Fibroblast of lung (primary cell): Measurements from ENCODE around the gene PDE4D. TPM values are rescaled to one million over a fixed set of nuclear protein-coding genes. Genes with fewer than 3 reads are reported as not detected.

Experiments
- DNase-seq, 2 donors: peaks; one replicate each; pipeline versions ENCODE4 v3.0.0 to v3.0.0-alpha.2; 2010; ENCODE audit warnings: low read depth in 2 of 2
- H2AFZ ChIP-seq: 2 replicates; pipeline ENCODE4 v1.5.1; 2012; ENCODE audit warnings: low read length, control low read depth, inconsistent platforms
- H3K27ac ChIP-seq: 2 replicates; pipeline ENCODE4 v1.5.1; 2011; ENCODE audit warnings: low read length, control low read depth; ENCODE audit not compliant: insufficient read depth
- H3K27me3 ChIP-seq: 2 replicates; pipeline ENCODE4 v1.5.1; 2011; ENCODE audit warnings: mild to moderate bottlenecking, low read length; ENCODE audit not compliant: control insufficient read depth, insufficient read depth
- H3K36me3 ChIP-seq: 2 replicates; pipeline ENCODE4 v1.5.1; 2011; ENCODE audit warnings: low read length; ENCODE audit not compliant: control insufficient read depth, insufficient read depth
- H3K4me1 ChIP-seq: 2 replicates; pipeline ENCODE4 v1.5.1; 2011; ENCODE audit warnings: low read length; ENCODE audit not compliant: control insufficient read depth, insufficient read depth; ENCODE audit errors: extremely low read depth
- H3K4me2 ChIP-seq: 2 replicates; pipeline ENCODE4 v1.5.1; 2011; ENCODE audit warnings: low read length, control low read depth; ENCODE audit not compliant: insufficient read depth; ENCODE audit errors: extremely low read depth
- H3K4me3 ChIP-seq, 4 experiments: fragments of 200-600 bp in 1 of 4; sonication (generic) in 1 of 4; replicated peaks in 1 of 4; 2 replicates each; pipeline ENCODE4 v1.5.1; 2011 to 2016; ENCODE audit warnings: low read length in 4 of 4, low read depth in 3 of 4, mild to moderate bottlenecking in 3 of 4, control low read depth in 2 of 4, inconsistent platforms in 1 of 4, mixed read lengths in 1 of 4; ENCODE audit not compliant: insufficient read depth in 1 of 4; ENCODE audit errors: control extremely low read depth in 1 of 4
- H3K79me2 ChIP-seq: 2 replicates; pipeline ENCODE4 v1.5.1; 2012; ENCODE audit warnings: mild to moderate bottlenecking, low read length, inconsistent platforms; ENCODE audit not compliant: control insufficient read depth, insufficient read depth
- H3K9ac ChIP-seq: 2 replicates; pipeline ENCODE4 v1.5.1; 2011; ENCODE audit warnings: mild to moderate bottlenecking, low read length, control low read depth; ENCODE audit not compliant: insufficient read depth
- H3K9me3 ChIP-seq: 2 replicates; pipeline ENCODE4 v1.5.1; 2012; ENCODE audit warnings: low read depth, low read length; ENCODE audit not compliant: control insufficient read depth, insufficient read depth
- H4K20me1 ChIP-seq: 2 replicates; pipeline ENCODE4 v1.5.1; 2011; ENCODE audit warnings: low read length; ENCODE audit not compliant: control insufficient read depth, insufficient read depth; ENCODE audit errors: extremely low read depth
- EZH2 ChIP-seq: IDR thresholded peaks from 2 replicates; pipeline ENCODE4 v1.5.1; 2012; ENCODE audit warnings: low read length, control low read depth, mild to moderate bottlenecking; ENCODE audit errors: missing control alignments
- polyA plus RNA-seq, 2 donors: library from polyadenylated mRNA; depleted of rRNA in 1 of 2; stranded (reverse) in 1 of 2; unstranded in 1 of 2; fragments of >200 nt; gene quantifications; 2 replicates each; pipeline ENCODE4 v1.2.1, GENCODE V29; 2011 to 2012; ENCODE audit warnings: missing spikeins in 1 of 2
- total RNA-seq: library from RNA; depleted of rRNA; stranded (reverse); fragments of >200 nt; gene quantifications from 2 replicates; pipeline ENCODE4 v1.2.1, GENCODE V29; 2014
- TF ChIP-seq, protein P1 (sequence below), 2 donors: IDR thresholded peaks in 1 of 2; conservative IDR thresholded peaks in 1 of 2; 1 replicate in 1 of 2; 2 replicates in 1 of 2; pipeline ENCODE4 v1.5.1; 2011 to 2012; ENCODE audit warnings: low read length in 2 of 2, control low read depth in 1 of 2, inconsistent platforms in 1 of 2, low read depth in 1 of 2, mild to moderate bottlenecking in 1 of 2

PDE4D gene
- total and polyA plus RNA-seq, 2 donors (not counting 1 experiment from before 2014, with no cell fraction given) = 2.1 to 8.3 TPM

DNA sequence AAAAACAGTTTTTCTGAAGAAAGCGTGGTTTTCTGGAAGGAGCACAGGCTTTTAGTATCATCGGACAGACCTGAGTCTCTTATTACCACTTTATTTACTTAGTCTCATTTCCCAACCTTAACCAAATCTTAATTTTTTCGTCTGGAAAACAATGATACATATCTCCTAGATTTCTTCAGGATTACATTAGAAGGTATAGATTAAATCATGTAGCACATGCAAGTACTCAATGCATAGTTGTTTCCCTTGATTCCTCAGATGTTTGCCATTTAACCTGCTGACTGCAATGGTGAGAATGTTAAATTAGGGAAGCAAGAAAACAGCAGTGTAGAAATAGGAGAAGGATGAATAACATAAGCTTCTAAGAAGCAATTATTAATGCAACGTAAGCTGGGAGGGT is 289.4 kb downstream of the PDE4D start:
- Histone ChIP-seq H3K4me3 (no peak overlapping the region), H3K9ac (no peak overlapping the region), H3K36me3 (no peaks in the 10 kb centered on the region), H3K4me2 (no peak overlapping the region), H3K79me2 (no peaks in the 10 kb centered on the region), H3K4me1 (no peaks in the 10 kb centered on the region), H4K20me1 (no peaks in the 10 kb centered on the region), H3K27me3 (no peaks in the 10 kb centered on the region), H3K9me3 (no peaks in the 10 kb centered on the region), H2AFZ (no peak overlapping the region), H3K27ac (no peak overlapping the region)
- no peak for DNase-seq
- no peak for TF ChIP-seq EZH2
- TF ChIP-seq, protein P1, sequence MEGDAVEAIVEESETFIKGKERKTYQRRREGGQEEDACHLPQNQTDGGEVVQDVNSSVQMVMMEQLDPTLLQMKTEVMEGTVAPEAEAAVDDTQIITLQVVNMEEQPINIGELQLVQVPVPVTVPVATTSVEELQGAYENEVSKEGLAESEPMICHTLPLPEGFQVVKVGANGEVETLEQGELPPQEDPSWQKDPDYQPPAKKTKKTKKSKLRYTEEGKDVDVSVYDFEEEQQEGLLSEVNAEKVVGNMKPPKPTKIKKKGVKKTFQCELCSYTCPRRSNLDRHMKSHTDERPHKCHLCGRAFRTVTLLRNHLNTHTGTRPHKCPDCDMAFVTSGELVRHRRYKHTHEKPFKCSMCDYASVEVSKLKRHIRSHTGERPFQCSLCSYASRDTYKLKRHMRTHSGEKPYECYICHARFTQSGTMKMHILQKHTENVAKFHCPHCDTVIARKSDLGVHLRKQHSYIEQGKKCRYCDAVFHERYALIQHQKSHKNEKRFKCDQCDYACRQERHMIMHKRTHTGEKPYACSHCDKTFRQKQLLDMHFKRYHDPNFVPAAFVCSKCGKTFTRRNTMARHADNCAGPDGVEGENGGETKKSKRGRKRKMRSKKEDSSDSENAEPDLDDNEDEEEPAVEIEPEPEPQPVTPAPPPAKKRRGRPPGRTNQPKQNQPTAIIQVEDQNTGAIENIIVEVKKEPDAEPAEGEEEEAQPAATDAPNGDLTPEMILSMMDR (conservative IDR thresholded peaks at IDR 0.05 in 1 of 2, IDR thresholded peaks at IDR 0.05 in 1 of 2; ENCODE audit: low read depth in 1 of 2, low read length in 2 of 2) = no peak

DNA sequence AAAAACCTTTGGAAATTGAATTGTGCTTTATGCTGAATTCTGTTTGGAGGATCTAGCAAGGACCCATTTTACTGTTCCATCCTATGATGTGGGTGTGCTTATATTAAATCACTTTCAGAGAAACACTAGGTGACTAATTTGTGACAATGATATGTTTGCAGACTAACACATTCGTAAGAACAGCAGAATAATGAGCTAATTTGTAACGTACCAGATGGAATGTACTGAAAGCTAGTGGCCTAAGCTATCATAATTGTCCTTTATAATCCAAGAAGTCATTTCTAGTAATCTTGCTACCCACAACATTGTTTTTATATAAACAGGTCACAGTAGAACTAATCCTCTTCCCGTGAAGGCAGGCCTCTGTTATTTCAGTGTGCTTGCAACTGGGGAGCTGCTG is 292.5 kb downstream of the PDE4D start:
- Histone ChIP-seq H3K36me3 (no peaks in the 10 kb centered on the region), H2AFZ (no peak overlapping the region), H4K20me1 (no peaks in the 10 kb centered on the region), H3K9me3 (no peaks in the 10 kb centered on the region), H3K79me2 (no peaks in the 10 kb centered on the region), H3K27me3 (no peaks in the 10 kb centered on the region), H3K9ac (no peak overlapping the region), H3K4me1 (no peaks in the 10 kb centered on the region), H3K27ac (no peak overlapping the region), H3K4me2 (no peak overlapping the region), H3K4me3 (no peak overlapping the region)
- DNase-seq = no peak
- TF ChIP-seq EZH2 = no peak
- TF ChIP-seq, protein P1 (conservative IDR thresholded peaks at IDR 0.05 in 1 of 2, IDR thresholded peaks at IDR 0.05 in 1 of 2; ENCODE audit: low read depth in 1 of 2, low read length in 2 of 2) = no peak

DNA sequence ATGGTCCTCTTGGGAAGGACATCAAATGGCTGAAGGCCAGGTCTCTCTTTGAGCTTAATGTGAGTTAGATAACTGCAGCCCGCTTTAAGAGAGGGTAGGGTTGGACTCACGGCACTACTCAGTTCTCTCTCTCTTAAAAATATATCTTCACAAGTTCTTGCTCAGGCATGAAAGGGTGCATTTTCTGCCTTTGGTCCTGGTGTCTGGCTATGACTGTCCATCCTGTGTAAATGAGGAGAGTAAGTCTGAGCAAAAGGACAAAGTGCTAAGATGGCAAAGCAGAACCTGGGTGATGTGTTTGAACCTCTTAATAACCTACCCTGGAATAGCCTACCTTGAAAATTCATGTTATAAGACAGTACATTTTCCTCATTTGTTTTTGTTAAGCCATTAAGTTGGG is 293.4 kb downstream of the PDE4D start:
- no peaks in the 10 kb centered on the region for H3K4me1 ChIP-seq
- H3K79me2 ChIP-seq = no peaks in the 10 kb centered on the region
- H3K4me3 ChIP-seq = no peak overlapping the region
- H3K4me2 ChIP-seq = no peak overlapping the region
- H3K9me3 ChIP-seq = no peaks in the 10 kb centered on the region
- no peak overlapping the region for H3K9ac ChIP-seq
- no peak for DNase-seq
- no peaks in the 10 kb centered on the region for H4K20me1 ChIP-seq
- no peak overlapping the region for H2AFZ ChIP-seq
- no peak overlapping the region for H3K27ac ChIP-seq
- TF ChIP-seq EZH2 = no peak
- TF ChIP-seq, protein P1 (conservative IDR thresholded peaks at IDR 0.05 in 1 of 2, IDR thresholded peaks at IDR 0.05 in 1 of 2; ENCODE audit: low read depth in 1 of 2, low read length in 2 of 2) = no peak
- no peaks in the 10 kb centered on the region for H3K36me3 ChIP-seq
- H3K27me3 ChIP-seq = no peaks in the 10 kb centered on the region
